Nephron progenitor cell (in vitro differentiated cells): ENCODE measurements around the gene ADARB2.
"Not testable (repeated sequence)": the region's sequence is repeated elsewhere in the genome, so short reads cannot be mapped to it uniquely, and the experiment has no call there.

Experiments
- DNase-seq: peaks from one replicate; pipeline ENCODE4 v3.0.0; 2021
- H3K27ac Mint-ChIP-seq: 2 replicates; pipeline ENCODE4 v1.8.0; 2021; ENCODE audit warnings: mild to moderate bottlenecking, moderate library complexity, mixed read lengths
- H3K27me3 Mint-ChIP-seq: 2 replicates; pipeline ENCODE4 v1.8.0; 2021; ENCODE audit warnings: mild to moderate bottlenecking, low read depth, mixed read lengths; ENCODE audit not compliant: poor library complexity
- H3K36me3 Mint-ChIP-seq: 2 replicates; pipeline ENCODE4 v1.8.0; 2021; ENCODE audit warnings: low read depth, mixed read lengths
- H3K4me1 Mint-ChIP-seq: 2 replicates; pipeline ENCODE4 v1.8.0; 2021; ENCODE audit warnings: mixed read lengths
- H3K4me3 Mint-ChIP-seq: 2 replicates; pipeline ENCODE4 v1.8.0; 2021; ENCODE audit warnings: mild to moderate bottlenecking, moderate library complexity, mixed read lengths
- H3K9me3 Mint-ChIP-seq: 2 replicates; pipeline ENCODE4 v1.8.0; 2021; ENCODE audit warnings: mild to moderate bottlenecking, moderate library complexity, mixed read lengths
- CTCF ChIP-seq: fragments of 200-600 bp; sonication (generic); IDR thresholded peaks from 2 replicates; pipeline ENCODE4 v1.5.0; 2021; ENCODE audit warnings: antibody characterized with exemption

The ADARB2 gene

GRCh38 chr10:1255118-1255517 lies 482.2 kb downstream of the ADARB2 start:
- Mint-ChIP-seq H3K27ac (no peak overlapping the region), H3K9me3 (peaks cover 16% of the 10 kb centered on the region), H3K4me3 (no peak overlapping the region), H3K36me3 (no peaks in the 10 kb centered on the region), H3K27me3 (peaks cover 14% of the 10 kb centered on the region), H3K4me1 (peaks cover 21% of the 10 kb centered on the region)
- no peak for TF ChIP-seq CTCF
- no peak for DNase-seq

GRCh38 chr10:1253523-1254353 lies 483.6 kb downstream of the ADARB2 start:
- H3K9me3 Mint-ChIP-seq = peaks cover 11% of the 10 kb centered on the region
- H3K4me1 Mint-ChIP-seq = peaks cover 28% of the 10 kb centered on the region
- H3K4me3 Mint-ChIP-seq = no peak overlapping the region
- H3K36me3 Mint-ChIP-seq = no peaks in the 10 kb centered on the region
- peaks cover 10% of the 10 kb centered on the region for H3K27me3 Mint-ChIP-seq
- TF ChIP-seq CTCF = no peak
- no peak for DNase-seq
- no peak overlapping the region for H3K27ac Mint-ChIP-seq

- peaks cover 13% of the 10 kb centered on the region for H3K27me3 Mint-ChIP-seq
- H3K4me1 Mint-ChIP-seq = peaks cover 41% of the 10 kb centered on the region
- no peaks in the 10 kb centered on the region for H3K36me3 Mint-ChIP-seq
- no peak for TF ChIP-seq CTCF
- no peak for DNase-seq
- peaks cover 8% of the 10 kb centered on the region for H3K9me3 Mint-ChIP-seq
- H3K4me3 Mint-ChIP-seq = no peak overlapping the region
- no peak overlapping the region for H3K27ac Mint-ChIP-seq
Observed at GRCh38 chr10:1251769-1252168, 485.6 kb downstream of the ADARB2 start.

DNA sequence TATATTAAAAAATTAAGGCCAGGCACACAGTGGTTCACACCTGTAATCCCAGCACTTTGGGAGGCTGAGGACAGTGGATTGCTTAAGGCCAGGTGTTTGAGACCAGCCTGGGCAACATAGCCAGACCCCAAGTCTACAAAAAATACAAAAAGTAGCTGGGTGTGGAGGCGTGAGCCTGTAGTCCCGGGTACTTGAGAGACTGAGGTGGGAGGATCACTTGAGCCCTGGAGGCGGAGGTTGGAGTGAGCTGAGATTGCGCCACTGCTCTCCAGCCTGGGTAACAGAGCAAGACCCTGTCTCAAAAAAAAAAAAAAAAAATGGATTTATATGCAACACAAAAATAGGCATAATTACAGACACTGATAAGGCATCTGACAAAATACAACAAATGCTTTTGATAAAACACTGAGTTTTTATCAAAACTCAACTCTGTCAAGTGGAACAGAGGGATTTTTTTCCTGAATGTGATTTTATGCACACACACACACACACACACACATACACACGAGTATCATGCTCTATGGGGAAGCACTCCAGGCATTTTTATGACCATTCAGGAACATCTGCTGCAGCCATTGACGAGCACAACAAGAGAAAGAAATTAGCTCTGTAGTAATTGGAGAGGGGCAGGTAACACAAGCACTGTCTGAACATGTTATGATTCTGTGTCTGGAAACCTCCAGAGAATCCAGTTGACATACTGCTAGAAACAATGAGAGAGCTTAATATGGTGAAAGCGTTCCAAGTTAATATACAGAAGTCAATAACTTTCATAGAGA lies 488.0 kb downstream of the ADARB2 start:
- DNase-seq = no peak
- Mint-ChIP-seq H3K4me3 (no peak overlapping the region), H3K9me3 (peaks cover 18% of the 10 kb centered on the region), H3K27ac (peak overlapping the region; percentile 12), H3K27me3 (peaks cover 13% of the 10 kb centered on the region), H3K4me1 (peaks cover 33% of the 10 kb centered on the region), H3K36me3 (no peaks in the 10 kb centered on the region)
- no peak for TF ChIP-seq CTCF

- not testable (repeated sequence) for H3K27me3 Mint-ChIP-seq, H3K36me3 Mint-ChIP-seq, DNase-seq, H3K27ac Mint-ChIP-seq, H3K4me3 Mint-ChIP-seq
- peaks cover 18% of the 10 kb centered on the region for H3K9me3 Mint-ChIP-seq
- H3K4me1 Mint-ChIP-seq = peaks cover 44% of the 10 kb centered on the region
Observed at GRCh38 chr10:1248262-1248630, 489.1 kb downstream of the ADARB2 start.

DNA sequence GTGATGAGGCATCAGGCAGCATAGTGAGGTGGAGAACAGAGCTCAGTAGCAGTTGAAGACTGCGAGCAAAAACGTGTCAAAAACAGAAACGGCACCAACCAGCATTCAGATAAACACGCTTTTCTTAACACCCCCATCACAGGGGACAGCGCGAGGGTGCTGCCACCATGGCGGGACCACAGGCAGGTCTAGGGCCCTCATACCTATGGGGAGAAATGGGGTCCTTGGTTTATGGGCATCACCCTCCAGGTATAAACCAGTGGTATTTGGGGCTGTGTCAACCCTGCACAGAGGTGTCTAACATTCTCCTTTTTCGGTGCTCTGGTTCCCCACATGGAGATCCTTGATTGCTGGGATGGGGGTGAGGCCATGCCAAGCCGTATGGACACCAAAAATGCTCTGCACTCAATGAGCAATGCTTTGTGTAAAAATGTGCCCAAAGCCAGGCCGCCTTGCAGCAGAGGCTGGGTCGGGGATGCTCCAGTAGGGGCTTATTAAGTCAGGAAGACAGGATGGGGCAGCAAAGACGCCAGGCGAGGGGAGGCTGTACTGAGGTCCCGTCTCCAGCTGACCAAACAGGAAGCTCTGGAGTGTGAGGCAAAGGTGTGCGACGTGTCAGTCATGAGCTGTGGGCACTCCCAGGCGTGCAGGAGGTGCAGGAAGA lies 489.6 kb downstream of the ADARB2 start:
- H3K27ac Mint-ChIP-seq = peak overlapping the region; percentile 69

More for the DNA sequence above, 489.6 kb downstream of the ADARB2 start:
- Mint-ChIP-seq H3K27me3 (peaks cover 8% of the 10 kb centered on the region), H3K4me3 (no peak overlapping the region), H3K36me3 (no peaks in the 10 kb centered on the region), H3K4me1 (peaks cover 47% of the 10 kb centered on the region), H3K9me3 (peaks cover 18% of the 10 kb centered on the region)
- DNase-seq = no peak
- TF ChIP-seq CTCF = no peak
